NCI-H69 (cell line): Measurements from ENCODE around the gene SLC44A3.
"Not testable (repeated sequence)": the region's sequence is repeated elsewhere in the genome, so short reads cannot be mapped to it uniquely, and the experiment has no call there.

Source experiments
- DNase-seq: peaks from one replicate; lab custom pipeline; 2025; lab: John Stamatoyannopoulos, UW

SLC44A3 gene

DNA sequence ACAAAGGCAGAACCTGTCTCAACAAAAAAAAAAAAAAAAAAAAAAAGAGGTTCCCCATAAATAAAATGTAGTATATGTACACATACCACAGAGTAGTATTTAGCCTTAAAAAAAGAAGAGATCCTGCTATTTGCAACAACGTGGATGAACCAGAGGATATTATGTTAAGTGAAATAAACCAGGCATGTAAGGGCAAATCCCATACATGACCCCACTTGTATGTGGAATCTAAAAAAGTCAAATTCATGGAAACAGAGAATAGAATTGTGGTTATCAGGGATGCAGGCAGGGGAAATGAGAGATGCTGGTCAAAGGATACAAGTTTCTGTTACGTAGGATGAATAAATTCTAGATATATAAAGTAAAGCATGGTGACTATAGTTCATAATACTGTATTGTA is 16.7 kb downstream of the SLC44A3 start:
- no peak for DNase-seq

DNA sequence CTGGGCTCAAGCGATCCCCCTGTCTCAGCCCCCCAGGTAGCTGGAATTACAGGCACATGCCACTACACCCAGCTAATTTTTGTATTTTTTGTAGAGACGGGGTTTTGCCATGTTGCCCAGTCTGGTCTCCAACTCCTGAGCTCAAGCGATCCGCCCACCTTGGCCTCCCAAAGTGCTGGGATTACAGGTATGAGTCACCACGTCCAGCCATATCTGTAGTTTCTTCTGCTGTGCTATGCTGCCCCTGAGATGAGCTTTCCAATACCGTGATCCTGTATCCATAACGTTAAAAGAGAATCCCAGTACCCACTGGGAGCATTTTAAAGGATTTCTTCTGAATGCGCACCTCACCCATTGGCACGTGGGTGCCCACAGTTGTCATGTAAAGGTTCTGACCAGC is 20.2 kb downstream of the SLC44A3 start:
- not testable (repeated sequence) for DNase-seq

DNA sequence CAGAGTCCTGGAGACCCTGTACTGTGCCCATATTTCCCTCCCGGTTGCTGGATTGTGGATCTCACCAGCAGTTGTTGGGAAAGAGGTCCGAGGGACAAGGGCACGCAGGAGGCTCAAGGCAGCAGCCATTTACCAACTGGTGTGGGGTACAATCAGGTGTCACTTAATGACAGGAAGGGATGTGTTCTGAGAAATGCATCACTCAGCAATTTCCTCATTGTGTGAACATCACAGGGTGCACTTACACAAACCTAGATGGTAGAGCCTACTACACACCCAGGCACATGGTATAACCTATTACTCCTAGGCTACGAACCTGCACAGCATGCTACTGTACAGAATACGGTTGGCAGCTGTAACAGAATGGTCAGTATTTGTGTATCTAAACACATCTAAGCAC is 20.7 kb downstream of the SLC44A3 start:
- DNase-seq: no peak

DNA sequence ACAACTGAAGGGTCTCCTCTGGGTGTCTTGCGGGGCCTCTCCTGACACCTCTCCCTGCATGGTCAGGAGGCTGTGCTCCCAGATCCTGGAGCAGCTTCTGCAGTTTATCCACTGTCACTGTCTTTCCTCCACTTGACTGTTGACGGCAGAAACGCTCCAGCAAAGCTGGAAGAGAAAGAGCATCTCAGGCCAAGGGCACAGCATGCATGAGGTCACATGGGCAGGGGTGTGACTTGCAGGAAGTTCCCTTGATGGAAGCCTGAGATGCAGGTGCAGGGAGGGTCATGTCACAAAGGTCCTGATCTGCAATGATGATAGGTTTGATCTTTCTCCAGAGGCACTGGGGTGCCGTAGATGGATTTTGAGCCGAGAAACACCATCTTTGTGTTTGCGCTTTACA is 23.3 kb downstream of the SLC44A3 start:
- no peak for DNase-seq

DNA sequence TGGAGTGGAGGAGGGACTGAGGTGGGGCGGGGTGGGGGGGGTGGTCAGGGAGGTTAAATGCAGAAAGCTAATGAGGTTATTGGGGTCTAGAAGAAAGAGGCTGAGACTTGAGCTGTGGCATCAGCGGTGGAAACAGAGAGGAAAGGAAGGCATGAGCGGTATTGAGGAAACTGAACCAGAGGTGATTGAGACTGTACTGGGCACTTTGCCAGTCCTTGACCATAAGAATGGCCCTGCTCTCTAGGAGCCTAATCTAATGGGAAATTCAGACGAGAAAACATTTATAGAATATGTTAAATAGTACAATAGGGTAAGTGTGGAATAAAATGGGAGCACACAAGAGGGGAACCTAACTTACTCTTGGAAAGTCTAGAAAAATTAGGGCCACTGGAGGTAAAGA is 23.7 kb downstream of the SLC44A3 start:
- no peak for DNase-seq

DNA sequence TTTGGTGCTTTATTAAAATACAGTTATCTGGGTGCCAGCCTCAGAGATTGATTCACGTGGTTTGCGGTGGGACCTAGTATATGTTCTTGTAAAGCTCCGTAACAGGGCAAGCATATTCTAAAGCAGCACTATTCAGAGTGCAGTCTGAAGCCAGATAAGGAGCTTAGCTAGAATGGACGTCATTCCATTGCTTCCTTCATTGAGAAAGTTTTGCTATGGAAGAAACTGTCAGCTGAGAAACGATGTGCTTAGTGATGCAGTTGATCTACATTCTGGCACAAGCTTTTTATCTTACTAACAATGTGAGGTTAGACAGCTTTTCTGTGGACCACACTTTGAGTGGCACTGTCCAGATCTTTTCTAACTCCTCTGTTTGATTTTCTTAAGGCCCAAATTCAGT is 26.2 kb downstream of the SLC44A3 start:
- no peak for DNase-seq

DNA sequence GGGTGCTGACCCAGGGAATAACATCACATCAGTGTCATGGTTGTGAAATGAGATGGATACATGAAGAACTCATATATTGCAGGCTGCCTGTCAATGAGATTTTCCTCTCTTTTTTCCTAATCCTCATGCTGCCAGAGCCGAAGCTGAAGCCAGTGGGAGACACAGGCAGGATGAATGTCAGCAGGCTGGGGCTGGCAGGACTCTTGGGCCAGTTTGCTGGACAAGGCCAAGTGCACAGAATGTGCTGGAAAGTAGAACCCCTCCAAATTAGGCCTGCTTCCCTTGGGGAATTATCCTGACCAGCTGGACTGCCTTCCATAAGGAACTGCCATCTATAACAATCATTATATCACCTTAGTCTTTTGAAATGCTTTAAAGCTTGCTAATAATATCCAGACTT is 31.4 kb downstream of the SLC44A3 start:
- DNase-seq: no peak

DNA sequence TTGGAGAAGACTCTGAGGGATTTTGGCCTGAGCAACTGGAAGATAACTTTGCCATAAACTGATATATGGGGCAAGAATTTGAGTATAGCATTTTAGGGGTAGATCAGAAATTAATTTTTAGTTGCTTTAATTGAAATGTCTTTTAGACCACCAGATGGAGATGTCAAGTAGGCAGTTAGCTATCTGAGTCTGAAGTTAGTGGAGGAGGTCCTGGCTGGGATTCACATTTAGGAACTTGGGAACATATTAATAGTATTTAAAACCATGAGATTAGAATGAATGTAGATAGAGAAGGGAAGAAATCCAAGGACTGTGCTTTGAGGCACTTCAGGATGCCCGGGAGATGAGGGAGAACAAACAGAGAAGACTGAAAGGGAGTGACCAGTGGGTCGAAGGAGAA is 32.6 kb downstream of the SLC44A3 start:
- DNase-seq: no peak

DNA sequence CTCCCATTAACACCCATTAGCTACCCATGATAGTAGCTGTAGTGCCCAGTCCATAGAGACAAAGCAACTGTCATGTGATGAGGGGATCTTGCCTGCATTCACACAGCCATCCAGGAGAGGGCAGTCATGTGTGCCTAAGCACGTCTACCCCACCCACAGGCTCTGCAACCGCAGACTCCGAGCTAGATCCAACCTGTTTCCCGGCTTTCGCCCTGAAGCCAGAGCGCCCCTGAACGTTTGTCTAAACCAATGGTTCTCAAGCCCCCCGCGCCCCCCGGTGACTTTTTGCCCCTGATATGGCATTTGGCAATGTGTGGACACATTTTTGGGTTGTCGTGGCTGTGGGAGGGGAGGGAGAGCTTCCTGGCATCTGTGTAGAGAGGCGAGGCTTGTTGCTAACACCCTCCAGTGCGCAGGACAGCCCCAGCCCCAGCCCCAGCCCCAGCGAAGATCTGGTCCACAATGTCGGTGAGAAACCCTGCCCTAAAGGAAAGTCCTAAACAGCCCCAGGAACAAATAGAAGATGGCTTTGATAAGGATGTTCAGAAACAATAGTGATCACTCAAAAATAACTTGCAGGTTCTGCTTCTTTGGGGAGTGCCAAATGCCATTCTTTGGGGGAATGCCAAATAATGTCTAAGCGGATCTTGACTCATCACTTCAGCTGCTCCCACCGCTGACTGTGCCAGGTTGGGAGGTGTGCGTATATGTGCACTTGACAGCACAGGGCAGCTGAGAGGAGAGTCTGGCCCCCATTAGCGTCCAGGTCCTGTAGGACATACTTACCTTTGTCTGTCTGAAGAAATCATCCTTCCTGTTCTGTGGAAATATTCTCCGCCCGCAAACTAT is 34.5 kb downstream of the SLC44A3 start:
- DNase-seq: peak; percentile 81

DNA sequence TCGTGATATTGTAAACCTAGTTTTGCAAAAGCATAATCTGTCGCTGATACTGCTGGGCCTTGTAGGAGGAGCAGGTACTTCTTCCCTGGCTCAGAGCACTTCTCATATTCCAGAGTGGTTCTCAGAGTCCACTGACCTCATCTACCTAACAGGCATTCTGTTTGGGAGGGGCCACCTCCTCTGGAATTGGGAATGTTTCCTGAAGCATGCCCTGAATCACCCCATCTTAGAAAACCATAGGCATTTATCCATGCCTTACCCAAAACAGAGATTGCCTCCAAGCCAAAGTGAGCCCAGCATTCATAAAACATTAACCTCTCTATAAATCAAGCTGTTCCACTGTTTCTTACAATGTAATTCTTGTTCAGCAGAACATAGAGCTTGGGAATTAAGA is 35.1 kb downstream of the SLC44A3 start:
- DNase-seq: no peak

DNA sequence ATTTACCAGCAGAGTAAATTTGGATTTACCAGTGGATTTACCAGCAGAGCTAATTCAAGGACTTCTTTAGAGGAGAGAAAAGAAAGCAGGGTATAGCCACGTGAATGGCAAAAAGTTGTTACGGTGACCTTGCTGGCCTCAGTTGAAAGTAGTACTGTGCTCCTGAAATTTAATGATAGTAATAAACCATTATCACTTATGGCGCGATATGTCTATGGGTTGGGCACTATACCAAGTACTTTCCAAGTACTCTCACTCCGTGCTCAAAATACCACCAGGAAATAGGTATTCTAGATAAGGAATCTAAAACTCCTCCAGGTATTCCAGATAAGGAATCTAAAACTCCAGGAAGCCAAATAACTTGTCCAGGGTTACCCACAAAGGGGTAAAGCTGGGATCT is 35.8 kb downstream of the SLC44A3 start:
- no peak for DNase-seq

DNA sequence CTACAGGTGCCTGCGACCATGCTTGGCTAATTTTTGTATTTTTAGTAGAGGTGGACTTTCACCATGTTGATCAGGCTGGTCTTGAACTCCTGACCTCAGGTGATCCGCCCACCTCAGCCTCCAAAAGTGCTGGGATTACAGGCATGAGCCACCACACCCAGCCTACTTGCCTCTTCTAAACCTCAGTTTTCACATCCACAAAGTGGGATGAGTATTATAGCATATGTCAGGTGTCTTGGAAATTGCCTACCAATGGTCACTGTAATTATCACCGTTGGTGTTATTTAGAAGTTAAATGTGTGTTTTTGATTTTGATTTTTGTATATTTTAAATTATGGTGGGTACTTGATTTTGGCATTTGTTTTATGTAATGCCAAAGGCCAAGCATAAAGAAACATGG is 36.7 kb downstream of the SLC44A3 start:
- DNase-seq: no peak

DNA sequence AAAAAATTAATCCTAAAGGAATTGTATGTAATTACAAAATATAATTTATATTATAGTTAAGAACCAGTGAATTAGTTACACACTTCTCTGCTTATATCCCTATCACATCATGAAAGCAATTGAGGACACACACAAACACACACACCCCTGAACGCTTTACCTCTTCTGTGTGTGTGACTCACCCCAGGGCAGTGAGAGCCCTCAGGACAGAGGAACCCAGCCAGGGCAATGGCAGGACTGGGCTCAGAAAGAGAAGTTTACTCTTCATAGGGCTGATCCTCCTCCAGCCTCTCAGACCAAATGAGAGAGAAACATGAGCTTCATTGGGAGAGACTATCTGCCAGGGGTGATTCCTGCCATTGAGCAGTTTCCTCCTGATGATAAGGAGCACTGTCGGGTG is 38.1 kb downstream of the SLC44A3 start:
- no peak for DNase-seq

DNA sequence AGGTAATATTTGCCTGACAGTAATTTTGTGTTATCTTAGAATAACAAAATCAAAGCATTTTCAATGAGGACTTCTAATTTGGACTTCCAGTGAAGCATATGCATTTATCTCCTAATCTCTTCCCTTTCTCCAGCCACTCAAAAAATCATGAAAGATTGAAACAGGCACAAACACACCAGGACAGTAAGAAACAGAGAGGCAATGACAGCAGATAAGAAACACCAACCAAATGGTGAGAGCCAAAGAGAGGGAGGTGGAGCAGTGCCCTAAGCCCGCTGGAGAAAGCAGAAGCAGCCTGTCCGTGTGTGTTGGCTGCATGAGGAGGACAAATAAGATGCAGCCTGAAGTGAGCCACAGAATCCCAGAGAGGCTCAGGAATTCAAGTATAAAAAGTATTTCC is 39.0 kb downstream of the SLC44A3 start:
- DNase-seq: no peak

DNA sequence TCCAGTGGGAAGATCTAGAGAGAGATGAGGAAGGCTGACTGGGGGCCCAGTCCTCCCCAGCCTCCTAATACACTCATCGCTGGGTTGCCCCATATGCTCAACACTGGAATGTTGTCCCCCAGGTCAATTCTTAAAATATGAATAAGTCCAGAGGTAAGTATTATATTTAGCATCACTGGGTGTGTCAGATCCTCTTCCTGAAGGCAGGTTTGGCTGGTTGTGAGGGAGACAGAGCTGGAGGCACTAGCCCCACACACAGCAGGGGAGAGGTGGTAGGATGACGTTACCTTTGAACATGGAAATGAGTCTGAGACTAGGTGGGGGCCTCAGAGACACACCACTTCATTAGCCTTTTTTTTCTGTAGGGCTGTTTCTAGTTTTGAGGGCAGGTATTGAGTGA is 42.6 kb downstream of the SLC44A3 start:
- DNase-seq: no peak

DNA sequence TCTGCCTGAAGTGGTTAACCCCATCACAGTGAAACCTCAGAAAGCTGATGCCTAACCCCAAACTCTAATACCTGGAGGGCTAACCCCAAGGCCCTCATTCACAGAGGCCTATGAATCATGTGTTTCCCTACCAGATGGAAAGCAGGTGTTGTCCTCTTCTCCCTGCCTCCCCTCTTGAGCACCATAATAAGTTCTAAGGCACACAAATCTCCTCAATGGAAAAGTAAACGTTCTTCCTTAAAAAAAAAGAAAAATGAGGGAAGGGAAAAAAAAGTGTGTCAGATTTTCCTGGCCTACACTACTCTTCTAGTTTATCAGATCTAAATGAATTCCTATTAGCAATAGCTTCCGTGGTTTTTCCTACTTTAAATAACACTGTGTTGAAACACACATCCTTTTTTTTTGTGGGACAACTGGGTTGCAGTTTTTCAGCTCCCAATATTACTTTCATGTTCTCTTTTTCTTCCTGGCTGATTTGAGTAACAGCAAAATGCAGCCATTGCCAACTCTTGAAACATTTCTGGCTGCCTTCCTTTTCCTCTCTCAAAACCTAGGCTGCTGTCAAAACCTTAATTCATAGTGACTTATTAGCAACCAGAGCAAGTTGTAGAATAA is 43.2 kb downstream of the SLC44A3 start:
- DNase-seq: no peak

DNA sequence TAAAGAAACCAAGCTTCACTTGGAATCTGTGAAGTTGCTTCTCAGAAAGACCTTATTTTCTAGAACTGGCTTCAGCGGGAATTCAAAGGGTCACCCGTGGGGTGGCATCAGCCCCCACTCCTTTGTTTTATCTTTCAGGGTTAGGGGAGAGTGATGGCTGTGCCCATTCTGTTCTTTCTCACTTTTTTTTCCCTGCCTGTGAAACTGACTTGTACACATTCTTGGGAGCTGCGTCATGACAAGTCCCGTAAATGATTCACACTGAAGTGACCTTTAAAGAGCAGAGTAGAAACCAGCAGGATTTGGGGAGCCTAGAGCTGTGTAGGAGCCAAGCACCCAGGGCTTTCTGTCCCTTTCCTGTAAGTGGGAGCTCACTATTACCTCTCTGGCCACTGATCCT is 43.8 kb downstream of the SLC44A3 start:
- no peak for DNase-seq

DNA sequence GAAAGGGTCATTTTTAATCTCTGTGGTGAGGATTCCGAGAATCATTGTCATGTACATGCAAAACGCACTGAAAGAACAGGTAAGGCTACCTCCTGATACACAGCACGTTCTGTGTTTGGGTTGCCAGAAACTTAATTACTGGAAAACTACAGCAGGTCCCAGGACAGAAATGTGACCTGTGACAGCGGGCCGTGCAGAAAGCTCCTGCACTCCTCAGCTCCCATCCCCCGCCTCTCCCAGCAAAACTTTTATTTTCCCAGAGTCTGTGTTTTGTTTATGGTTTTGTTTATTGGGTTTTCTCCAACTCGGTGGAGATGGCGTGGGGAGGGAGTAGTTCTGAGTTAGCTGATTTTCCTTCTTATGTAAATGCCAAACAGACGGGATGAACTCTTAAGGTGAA is 44.7 kb downstream of the SLC44A3 start:
- no peak for DNase-seq

DNA sequence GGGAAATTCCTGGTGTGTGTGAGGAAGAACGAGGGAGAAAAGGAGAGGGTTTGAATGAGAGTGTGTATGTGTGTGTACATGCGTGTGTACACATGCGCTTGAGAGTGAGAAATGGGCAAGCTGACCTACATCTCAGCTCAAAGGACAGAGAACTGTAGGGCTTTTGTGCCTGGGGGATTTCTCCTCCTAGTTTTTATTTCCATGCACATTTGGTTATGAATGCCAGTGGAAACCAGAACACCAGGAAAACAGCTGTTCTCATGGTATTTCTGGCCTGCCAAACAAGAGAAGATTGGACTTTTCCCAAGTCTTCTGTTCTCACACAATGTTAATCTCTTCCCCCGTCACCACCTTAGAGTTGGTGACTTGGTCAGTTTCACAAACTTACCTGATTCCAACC is 45.2 kb downstream of the SLC44A3 start:
- DNase-seq: peak; percentile 6

DNA sequence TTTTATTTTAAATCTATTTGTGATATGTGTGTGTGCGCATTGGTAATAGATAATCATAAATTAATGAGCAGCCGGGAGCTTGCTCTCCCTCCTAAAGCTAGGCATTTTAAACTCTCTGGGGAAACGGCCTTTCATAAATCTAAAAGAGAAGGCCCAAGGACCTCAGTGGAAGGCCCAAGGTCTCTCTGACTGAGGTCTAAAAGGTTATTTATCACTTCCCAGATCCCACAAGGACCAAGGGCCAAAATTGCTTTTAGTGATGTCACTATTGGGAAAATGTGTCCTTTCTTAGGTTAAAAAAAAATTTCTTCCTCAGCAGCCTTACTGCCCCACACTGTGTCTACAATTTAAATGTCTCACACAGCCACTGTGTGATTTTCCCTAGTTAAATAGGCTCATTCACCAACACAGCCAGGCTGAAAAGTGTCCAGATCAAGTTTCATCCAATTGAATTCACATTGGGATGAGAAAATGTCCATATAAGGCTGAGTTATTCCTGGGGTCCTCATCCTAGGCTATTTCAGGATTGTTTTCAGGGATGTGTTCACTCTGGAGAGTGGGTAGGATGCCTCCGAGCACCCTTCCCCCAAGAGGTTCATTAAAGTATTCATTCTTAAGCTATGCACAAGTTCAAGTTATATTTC is 46.1 kb downstream of the SLC44A3 start:
- DNase-seq: peak; percentile 47

DNA sequence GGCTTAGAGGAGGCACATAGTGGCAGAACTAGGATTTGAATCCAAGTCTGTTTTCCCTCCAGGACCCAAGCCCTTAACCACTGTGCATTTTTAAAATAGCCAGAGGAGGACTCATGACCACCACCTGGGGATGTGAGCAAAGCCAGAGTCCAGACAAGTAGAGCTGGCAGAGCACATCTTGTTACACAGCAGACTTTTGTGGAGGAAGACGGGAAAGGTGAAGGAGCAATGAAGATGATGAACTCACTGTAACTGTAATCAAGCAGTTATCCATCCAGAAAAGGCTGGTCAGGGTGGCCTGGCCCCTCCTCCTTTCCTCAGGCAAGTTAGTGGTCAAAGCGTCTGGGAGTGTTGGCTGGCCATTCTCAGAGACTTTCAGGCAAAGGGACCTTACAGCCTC is 50.9 kb downstream of the SLC44A3 start:
- DNase-seq: no peak

DNA sequence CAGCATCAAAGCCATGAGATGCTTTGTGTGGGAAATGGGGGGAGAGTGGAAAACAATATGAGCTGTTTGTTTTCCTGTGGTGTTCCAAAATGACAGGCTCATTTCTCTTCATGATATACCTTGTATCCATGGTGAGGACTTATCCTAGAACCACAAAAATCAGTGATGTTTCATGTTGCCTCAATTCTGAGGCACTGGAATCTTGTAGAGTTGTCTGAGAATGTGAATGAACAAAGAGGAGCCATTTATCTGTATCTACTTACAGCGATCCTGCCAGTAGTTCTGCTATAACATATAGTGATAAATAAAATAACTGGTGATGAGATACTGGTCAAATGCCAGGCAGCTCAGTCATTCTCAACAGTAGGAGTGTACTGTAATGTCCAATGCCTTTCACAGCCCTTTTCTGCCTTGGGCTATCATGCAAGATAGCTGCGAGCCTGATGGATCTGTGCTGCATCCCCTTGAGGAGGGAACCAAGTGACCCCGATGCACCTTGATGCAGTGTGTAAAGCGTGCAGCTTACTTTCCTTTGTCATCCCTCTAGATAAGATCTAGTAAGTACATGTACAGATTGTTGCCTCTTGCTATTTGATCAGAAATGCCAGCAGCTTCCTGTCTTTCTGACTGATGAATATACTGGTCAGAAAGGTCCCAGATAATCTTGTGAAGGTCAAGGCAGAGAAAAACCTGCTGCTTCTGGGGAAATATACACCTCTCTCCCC is 52.8 kb downstream of the SLC44A3 start:
- no peak for DNase-seq
